ENCODE results near the gene FOXO1.

DNA sequence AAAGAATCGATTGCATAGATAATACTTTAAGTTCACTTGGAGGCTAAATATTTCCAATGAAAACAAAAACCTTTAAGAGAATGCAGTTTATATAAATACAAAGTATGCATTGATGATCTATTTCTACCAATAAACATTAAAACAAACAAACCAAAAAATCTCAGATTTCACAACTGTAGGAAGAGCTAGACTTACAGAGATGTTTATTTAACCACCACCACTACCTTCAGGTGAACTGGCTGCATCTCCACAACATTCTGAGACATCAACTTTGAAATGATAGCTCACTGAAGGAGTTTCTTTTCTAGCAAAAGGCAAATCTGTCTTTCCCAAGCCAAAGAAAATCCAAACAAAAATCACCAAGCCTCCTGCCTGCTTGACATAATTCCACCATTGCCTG, 44.2 kb downstream of the FOXO1 start:
- TF ChIP-seq CTCF (IDR thresholded peaks at IDR 0.05) (no peak), POLR2A (IDR thresholded peaks at IDR 0.05) (no peak)
